Measurements from ENCODE around the gene TPM3.
"Not testable (repeated sequence)": the region's sequence is repeated elsewhere in the genome, so short reads cannot be mapped to it uniquely, and the experiment has no call there.

Gene TPM3

DNA sequence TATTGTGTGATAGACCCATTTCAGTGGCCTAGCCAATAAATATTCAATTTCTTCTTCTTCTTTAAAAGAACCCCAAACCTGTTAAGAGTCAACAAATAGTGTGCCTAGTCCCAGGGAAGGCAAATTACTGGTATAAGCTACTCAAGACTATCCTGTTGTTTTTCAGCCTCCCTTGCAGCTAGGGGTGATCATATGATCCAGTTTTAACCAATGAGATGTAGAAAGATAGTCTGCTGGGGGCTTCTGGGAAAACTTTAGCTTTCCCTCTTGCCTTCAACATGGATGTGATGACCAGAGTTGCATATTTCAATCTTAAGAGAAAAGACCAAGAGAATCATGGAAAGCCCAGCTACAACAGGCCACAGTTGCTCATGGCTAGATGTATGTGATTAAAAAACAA is 32.3 kb downstream of the TPM3 start:
- DNase-seq = no peak

DNA sequence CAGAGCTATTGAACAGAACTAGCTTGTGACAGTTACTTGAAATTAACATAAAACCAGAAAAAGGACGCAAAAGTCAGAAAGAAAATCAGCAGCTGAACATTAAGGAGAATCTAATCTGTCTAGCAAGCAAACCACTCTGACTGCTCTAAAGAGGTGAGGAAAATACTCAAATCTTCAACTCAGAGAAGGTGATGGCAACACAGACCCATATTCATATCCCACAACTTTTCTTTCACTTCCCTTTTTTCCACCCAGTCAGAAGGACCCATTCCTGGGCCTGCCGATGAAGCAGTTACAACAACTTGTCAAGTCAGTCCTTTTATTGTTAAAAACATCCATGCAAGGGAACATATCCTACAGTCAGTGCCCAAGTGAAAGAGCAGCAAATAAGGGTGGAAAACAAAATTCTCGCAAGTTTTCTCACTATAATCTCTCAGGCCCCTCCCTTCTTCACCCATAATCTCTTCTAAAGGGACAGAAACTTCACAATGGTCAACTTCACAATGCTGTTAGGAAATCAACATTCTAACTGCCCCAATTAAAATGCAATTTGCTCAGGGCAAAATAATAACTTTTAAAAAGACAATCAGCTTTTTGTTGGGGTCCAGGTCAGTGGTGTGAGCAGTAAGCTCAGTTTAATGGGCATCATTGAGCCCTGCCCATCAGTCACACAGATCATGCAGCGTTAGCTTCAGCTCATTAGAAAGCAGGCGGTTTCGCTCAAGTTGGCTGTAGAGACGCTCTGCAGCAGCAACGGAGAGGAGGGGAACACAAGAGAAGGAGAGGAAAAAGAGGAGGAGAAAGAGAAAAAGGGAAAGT is 33.4 kb downstream of the TPM3 start:
- DNase-seq = peak; percentile 93

DNA sequence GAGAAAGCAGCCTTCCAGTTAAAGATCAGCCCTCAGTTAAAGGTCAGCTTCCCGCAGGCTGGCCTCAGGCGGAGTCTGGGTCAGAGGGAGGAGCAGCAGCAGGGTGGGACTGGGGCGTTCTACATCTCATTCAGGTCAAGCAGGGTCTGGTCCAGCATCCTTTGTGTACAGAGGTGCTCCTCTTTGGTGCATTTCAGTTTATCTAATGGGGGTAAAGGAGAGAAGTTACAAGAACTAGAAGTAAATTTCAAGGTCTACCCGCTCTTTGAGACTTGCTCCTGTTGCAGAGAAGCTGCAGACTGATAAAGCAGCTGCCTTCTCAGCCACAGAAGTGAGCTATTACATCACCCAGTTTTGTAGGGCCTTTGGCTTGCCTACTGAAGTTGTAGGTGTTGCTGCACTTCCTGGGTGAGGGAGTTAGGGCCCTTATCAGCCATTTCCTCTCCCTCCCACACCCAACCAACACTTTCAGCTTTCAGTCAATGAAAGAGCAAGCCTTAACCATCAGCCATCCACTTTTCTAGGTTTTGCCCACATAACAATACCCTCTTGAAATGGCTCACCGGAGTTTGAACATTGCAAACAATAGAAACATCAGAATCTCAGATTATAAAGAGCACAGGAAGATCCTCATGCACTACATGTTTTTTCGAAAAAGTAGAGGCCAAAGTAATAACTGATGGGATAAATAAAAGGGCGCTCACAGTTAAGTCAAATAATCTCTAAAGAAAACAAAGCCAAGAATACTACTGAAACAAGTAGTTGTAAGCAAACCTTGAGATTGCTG is 34.2 kb downstream of the TPM3 start:
- DNase-seq = peak; percentile 88

DNA sequence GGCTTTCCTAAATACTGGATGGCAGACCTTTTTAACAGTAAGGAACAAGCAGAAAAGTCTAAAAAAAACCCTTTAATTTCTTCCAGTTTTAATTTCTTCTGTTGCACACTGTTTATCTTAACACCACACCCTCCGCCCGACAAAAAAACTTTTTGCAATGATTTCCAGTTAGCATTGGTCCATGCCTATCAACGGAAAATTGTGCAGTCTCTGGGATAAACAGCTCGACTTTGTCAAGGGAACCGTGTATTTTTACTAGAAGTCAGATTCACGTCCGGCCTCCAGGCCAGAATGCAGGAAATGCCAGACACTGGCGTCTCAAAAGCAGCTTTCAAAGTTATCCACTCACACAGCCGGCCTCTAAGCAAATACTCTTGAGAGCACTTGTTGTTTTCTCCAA is 36.6 kb downstream of the TPM3 start:
- no peak for DNase-seq

DNA sequence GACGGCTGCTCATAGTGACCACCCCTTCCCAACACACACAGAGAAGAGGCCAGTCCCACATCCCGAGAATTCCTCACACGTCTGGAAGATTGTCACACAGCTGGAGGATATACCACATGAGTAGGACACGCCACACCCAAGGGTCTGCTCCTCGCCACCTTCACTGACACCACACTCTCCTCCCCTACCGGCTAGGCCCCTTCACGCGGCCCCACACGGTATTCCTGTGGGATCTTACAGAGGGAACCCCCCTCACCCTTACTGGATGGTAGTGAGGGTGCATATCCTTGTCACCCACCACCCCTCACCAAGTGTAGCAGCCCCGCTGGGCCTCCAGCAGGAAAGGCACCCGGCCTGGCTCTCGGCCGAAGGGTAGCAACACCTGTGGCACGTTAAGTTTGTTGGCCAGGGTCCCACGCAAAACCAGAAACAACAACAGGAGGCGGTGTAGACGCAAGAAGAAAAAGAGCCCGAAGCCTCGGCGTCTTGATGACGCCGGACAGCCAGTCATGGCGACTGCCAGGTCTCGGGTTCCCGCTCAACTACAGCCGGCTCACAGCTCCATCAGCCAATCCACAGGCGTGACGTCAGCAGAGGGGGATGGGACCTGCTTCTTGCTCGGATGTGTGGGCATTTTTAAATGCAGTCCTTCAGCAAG is 37.2 kb downstream of the TPM3 start, which contains the start of gene NUP210L:
NUP210L (minus strand) TSS at position 540 of the 658 bp plus-strand sequence.
- DNase-seq = no peak

DNA sequence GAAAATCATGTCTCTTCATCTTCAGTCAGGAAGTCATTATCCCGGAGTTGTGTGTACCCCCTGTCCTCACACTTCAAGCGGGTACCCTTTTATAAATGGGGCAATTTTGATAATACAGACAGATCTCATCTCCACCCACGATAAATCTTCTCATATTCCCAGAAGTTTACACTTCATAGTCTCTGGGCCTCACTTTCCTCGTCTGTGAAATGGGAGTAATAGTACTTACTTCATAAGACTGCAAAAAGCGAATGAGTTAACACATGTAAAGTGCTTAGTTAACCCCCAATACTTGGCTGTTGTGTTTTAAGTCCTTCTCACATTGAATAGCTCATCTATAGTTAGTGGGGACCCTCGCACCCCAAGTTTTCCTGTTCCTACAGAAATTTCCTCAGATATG is 37.8 kb downstream of the TPM3 start:
- DNase-seq = no peak

DNA sequence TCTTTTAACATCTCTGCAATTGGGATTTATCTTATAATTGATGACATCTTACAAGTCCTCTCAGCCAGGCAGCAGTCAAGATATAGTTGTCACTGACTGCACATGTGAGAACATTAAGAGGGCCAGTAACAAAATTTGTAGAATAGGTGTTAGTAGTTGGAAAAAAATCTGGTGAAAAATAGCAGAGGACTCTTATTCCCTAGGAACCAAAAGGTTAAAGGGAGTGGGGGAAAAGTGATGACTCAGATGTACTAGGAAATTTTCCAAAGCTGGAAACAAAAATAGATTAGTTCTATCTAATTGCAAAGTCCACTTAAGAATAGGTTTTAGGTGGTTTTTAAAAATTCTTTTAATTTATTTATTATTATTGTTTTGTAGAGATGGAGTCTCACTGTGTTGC is 40.6 kb downstream of the TPM3 start:
- DNase-seq = no peak

DNA sequence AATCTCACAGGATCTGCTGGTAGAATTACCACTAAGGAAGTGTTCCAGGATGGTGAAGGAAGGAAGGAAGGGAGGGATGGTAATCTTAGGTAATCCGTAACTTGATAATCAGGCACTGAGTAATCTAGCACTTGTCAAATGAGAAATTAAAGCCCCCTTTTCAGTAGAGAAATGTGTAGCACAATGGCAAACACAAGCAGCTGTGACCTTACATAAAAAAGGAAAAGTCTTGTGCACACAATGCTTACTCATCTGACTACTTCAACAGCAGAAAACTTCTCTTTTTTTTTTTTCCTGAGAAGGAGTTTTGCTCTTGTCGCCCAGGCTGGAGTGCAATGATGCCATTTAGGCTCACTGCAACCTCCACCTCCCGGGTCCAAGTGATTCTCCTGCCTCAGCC is 43.1 kb downstream of the TPM3 start:
- peak; percentile 72 for DNase-seq

DNA sequence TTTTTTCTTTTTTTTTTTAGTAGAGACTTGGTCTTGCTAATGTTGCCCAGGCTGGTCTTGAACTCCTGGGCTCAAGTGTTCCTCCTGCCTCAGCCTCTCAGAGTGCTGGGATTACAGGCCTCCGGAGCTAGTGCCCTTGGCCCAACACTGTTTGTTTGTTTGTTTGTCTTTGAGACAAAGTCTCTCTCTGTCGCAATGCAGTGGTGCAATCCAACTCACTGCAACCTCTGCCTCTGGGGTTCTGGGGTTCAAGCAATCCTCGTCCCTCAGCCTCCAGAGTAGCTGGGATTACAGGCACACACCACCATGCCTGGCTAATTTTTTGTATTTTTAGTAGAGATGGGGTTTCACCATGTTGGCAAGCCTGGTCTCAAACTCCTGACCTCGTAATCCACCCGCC is 44.4 kb downstream of the TPM3 start:
- not testable (repeated sequence) for DNase-seq

DNA sequence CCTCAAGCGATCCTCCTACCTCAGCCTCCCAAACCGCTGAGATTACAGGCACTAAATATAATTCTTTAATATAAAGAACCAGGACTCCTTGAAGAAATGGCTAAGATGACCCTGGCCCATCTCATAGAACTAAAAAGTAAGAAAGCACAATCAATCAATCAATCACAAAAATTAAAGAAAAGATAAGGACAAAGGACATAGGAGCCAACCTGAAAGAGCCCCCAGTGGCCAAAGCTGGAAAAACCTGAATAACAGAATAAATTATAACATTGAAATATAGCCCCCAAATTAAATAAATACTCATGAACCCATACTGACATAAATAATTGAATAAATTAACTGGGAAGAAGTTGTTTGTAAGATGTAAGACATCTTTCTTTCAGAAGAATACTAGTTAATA is 45.9 kb downstream of the TPM3 start:
- DNase-seq = no peak

DNA sequence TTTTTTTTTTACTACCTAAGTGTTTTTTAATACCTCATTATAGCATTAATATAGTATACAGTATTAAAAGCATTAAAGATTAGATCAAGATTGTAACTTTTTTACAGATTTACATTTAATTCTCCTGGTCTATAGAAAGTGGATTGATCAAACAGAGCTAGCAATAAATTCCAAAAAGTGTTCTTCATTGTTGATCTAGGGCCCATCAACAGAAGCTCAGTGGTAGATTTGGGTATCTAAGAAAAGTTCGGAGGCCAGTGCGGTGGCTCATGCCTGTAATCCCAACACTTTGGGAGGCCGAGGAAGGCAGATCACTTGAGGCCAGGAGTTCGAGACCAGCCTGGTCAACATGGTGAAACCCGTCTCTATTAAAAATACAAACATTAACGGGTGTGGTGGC is 49.5 kb downstream of the TPM3 start:
- DNase-seq = no peak

DNA sequence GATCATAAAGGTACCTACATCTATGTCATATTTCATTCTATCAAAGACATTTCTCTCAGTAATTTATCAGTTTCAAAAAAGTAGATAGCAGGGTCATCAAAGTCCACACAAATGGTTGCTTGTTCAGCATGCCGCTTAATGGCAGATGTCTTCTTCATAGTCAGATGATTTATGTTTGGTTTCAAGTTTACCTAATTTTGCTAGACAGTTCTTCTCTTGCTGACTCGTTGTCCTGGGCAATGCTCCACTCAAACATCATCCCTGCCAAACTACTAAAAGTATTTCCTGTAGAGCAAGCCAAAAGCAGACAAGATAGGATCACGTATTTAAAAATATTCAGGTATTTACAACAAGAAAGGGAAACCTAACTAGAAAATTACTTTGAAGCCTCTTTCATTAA is 50.7 kb downstream of the TPM3 start:
- DNase-seq = no peak

DNA sequence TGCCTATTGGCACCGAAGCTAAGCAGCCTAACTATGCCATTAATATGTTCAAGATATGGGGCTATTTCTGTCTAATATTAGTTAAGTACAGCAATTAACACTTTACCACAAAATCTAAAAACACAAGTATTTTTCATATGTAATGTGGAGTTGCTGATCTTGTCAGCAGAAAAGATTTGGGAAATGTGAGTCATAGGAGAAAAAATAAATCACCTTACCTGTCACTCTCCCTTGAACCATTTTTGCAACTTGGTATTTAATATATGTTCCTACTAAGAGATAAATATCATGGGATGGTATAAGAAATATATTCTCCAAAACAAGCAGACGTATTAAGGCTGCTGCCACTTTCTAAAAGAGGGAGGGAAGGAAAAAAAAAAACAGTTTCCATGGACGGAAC is 54.0 kb downstream of the TPM3 start:
- DNase-seq = no peak

DNA sequence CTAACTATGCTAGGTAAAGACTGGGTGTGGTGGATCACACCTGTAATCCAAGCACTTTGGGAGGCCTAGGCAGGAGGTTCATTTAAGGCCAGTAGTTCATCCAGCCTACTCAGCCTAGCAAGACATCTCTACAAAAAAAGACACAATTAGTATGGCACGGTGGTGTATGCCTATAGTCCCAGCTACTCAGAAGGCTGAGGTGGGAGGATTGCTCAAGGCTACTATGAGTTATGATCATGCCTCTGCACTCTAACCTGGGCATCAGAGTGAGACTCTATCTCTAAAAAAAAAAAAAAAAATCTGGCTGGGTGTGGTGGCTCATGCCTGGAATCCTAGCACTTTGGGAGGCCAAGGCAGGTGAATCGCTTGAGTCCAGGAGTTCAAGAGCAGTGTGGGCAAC is 58.6 kb downstream of the TPM3 start:
- no peak for DNase-seq

DNA sequence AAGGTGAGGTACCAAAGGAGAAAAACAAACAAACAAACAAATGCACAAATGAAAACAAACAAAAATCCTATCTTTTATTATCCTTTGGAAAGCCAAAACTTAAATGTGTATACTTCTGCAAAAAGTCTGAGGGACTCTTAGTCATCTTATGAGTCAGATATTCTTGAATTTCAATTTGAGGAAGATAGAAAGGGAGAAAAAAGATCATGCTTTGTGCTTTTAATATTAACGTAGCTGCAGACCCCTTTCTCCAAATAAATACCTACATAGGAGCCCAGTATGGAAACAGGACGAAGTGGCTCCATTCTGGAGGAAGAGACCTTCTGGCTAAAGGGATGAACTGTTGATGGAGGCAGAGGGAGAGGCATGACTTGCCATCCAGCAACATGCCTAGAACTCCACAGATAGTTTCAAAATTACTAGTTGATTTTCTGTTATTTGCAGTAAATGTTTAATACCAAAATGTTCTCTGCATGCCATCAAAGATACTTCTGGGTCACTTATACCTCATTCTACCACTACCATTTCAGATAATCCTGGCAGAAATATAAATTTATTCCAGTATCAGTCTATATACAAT is 62.4 kb downstream of the TPM3 start:
- peak; percentile 47 for DNase-seq

DNA sequence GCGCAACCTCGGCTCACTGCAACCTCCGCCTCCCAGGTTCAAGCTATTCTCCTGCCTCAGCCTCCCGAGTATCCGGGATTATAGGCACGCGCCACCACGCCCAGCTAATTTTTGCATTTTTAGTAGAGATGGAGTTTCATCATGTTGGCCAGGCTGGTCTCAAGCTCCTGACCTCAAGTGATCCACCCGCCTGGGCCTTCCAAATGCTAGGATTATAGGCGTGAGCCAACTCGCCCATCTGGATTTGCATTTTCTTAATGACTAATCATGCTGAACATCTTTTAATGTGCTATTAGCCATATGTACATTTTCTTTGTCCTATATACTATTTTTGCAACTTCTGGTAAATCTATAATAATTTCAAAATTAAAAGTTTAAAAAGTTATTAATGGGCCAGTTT is 68.7 kb downstream of the TPM3 start:
- DNase-seq = not testable (repeated sequence)

DNA sequence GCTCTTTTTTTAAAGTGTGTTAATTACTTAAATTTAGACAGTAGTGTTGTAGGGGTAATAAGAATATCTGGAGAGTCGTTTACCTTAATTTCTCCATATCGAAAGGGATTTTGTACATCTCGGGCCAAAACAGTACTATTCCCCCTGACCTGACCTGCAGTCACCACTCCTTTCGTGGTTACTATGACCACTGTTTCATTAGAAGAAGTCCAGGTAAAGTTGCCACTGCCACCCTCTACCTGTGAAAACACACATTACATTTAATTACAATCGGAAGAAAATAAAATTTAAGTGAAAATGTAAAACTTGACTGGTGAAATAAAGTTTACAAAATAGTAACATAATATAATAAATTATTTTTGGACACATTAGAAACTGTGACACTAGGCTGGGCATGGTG is 74.3 kb downstream of the TPM3 start:
- DNase-seq = no peak

DNA sequence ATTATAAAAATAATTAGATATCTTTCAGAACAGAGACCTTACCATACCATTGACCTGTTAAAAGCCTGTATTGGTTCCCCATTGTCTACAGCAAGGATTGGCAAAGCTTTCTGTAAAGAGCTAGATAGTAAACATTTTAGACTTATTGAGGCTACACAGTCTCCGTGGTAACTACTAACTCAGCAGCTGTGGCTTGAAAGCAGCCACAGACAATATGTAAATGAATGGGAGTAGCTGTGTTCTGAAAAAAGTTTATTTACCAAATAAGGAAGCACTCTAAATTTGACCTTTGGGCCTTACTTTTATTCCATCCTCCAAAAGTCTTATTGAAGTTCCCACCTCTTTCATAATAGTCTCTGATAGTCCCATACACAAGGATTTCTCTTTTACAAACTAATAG is 76.7 kb downstream of the TPM3 start:
- peak; percentile 50 for DNase-seq

Measured in MV-4-11 (cell line).